Measurements from ENCODE around the gene TST.

DNA sequence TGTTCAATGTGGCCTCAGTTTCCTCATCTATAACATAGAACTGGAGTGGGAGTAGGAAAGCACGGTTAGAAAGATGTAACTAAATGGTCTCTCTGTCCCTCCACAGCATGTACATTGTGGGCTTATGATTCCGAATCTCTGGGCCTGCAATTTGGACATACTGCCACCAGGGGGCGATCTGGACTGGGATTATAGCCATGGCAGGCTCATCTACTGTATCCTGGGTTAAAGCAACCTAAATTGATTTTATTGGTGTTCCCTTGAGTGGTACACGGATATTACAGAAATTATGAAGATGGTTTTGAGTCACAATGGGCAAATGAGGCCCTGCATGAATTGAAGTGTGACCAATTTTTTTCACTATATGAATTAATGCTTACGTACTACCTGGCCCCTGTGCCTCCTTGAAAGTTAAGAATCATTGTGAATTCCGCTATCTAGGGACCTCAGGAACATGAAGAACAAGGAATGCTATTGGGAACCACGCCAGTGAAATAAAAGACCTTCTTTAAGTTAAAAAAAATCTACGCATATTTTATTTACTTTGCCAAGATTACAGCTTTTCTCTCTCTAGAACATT, 32.9 kb downstream of the TST start:
- TF ChIP-seq, protein P1, sequence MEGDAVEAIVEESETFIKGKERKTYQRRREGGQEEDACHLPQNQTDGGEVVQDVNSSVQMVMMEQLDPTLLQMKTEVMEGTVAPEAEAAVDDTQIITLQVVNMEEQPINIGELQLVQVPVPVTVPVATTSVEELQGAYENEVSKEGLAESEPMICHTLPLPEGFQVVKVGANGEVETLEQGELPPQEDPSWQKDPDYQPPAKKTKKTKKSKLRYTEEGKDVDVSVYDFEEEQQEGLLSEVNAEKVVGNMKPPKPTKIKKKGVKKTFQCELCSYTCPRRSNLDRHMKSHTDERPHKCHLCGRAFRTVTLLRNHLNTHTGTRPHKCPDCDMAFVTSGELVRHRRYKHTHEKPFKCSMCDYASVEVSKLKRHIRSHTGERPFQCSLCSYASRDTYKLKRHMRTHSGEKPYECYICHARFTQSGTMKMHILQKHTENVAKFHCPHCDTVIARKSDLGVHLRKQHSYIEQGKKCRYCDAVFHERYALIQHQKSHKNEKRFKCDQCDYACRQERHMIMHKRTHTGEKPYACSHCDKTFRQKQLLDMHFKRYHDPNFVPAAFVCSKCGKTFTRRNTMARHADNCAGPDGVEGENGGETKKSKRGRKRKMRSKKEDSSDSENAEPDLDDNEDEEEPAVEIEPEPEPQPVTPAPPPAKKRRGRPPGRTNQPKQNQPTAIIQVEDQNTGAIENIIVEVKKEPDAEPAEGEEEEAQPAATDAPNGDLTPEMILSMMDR (IDR thresholded peaks at IDR 0.05) = peak in 5 of 6 experiments; percentile 47 to 85 (median 55)
- TF ChIP-seq POLR2A (IDR thresholded peaks at IDR 0.05) = no peak

Data from esophagus squamous epithelium (tissue), 4 donors.